B cell (primary cell): ENCODE results near the gene KNSTRN. TPM values are rescaled to one million over a fixed set of nuclear protein-coding genes. Genes with fewer than 3 reads are reported as not detected.

Source experiments
- ATAC-seq: fragments of 200-7000 bp; cut with Tn5 transposase; one replicate; pipeline ENCODE4 v1.10.0; 2021; ENCODE audit warnings: low read depth, mild to moderate bottlenecking, moderate number of reproducible peaks, moderate library complexity
- CTCF ChIA-PET: fragments of 350-600 bp; sonication (Branson Sonifier 250); formaldehyde crosslinking; loops from one replicate; lab custom pipeline; 2021; ENCODE audit warnings: antibody characterized with exemption, inconsistent platforms; lab: Charles Lee
- POLR2A ChIA-PET: fragments of 350-600 bp; sonication (Branson Sonifier 250); formaldehyde crosslinking; loops from one replicate; lab custom pipeline; 2021; ENCODE audit warnings: antibody characterized with exemption; lab: Charles Lee
- DNase-seq: peaks from one replicate; pipeline ENCODE4 v3.0.0; 2013
- H2AFZ ChIP-seq: 2 replicates; pipeline ENCODE4 v1.6.1; 2012; ENCODE audit warnings: mild to moderate bottlenecking, low read depth, low read length; ENCODE audit not compliant: insufficient read depth, poor library complexity, severe bottlenecking
- H3K27ac ChIP-seq, 2 donors: 1 replicate in 1 of 2; 2 replicates in 1 of 2; pipeline ENCODE4 v1.5.1; 2012 to 2013; ENCODE audit warnings: low read length in 2 of 2, mild to moderate bottlenecking in 2 of 2, moderate library complexity in 1 of 2
- H3K27me3 ChIP-seq, 4 experiments: fragments of 200-600 bp in 1 of 4; sonication (generic) in 1 of 4; replicated peaks in 1 of 4; 1 replicate in 2 of 4; 2 replicates in 2 of 4; pipeline versions ENCODE4 v1.6.1 to v1.7.0; 2013 to 2016; ENCODE audit warnings: low read length in 3 of 4, mild to moderate bottlenecking in 2 of 4, mixed read lengths in 1 of 4, moderate library complexity in 1 of 4; ENCODE audit not compliant: insufficient read depth in 4 of 4, control insufficient read depth in 3 of 4; ENCODE audit errors: control extremely low read depth in 1 of 4
- H3K36me3 ChIP-seq, 2 experiments: replicated peaks in 1 of 2; 1 replicate in 1 of 2; 2 replicates in 1 of 2; pipeline versions ENCODE4 v1.6.1 to v1.7.1; 2013; ENCODE audit warnings: low read length in 1 of 2; ENCODE audit not compliant: insufficient read depth in 2 of 2, control insufficient read depth in 1 of 2; ENCODE audit errors: control extremely low read depth in 1 of 2, extremely low read depth in 1 of 2
- H3K4me1 ChIP-seq, 2 donors: fragments of 200-600 bp in 1 of 2; sonication (generic) in 1 of 2; 1 replicate in 1 of 2; 2 replicates in 1 of 2; pipeline versions ENCODE4 v1.5.1 to v1.6.1; 2013 to 2017; ENCODE audit warnings: low read length in 2 of 2; ENCODE audit not compliant: control insufficient read depth in 2 of 2, insufficient read depth in 2 of 2
- H3K4me2 ChIP-seq: replicated peaks from 2 replicates; pipeline ENCODE3; 2012; ENCODE audit warnings: mild to moderate bottlenecking, low read depth, low read length; ENCODE audit not compliant: poor library complexity, severe bottlenecking
- H3K4me3 ChIP-seq, 5 experiments: fragments of 200-600 bp in 1 of 5; sonication (generic) in 1 of 5; 1 replicate in 3 of 5; 2 replicates in 2 of 5; pipeline versions ENCODE4 v1.5.1 to v1.7.0; 2011 to 2016; ENCODE audit warnings: low read length in 4 of 5, mild to moderate bottlenecking in 4 of 5, low read depth in 2 of 5, control low read depth in 1 of 5, moderate library complexity in 1 of 5; ENCODE audit not compliant: insufficient read depth in 1 of 5; ENCODE audit errors: control extremely low read depth in 1 of 5, extremely low read depth in 1 of 5
- H3K79me2 ChIP-seq: fragments of 200-600 bp; sonication (generic); one replicate; pipeline ENCODE4 v1.6.0; 2016; ENCODE audit warnings: low read length; ENCODE audit not compliant: control insufficient read depth, insufficient read depth
- H3K9ac ChIP-seq: fragments of 200-600 bp; sonication (generic); 2 replicates; pipeline ENCODE4 v1.6.1; 2017; ENCODE audit warnings: mild to moderate bottlenecking, low read length, moderate library complexity
- H3K9me3 ChIP-seq, 3 donors: one replicate each; pipeline versions ENCODE4 v1.6.1 to v1.7.1; 2013; ENCODE audit warnings: low read length in 2 of 3; ENCODE audit not compliant: control insufficient read depth in 2 of 3, insufficient read depth in 1 of 3; ENCODE audit errors: control extremely low read depth in 1 of 3
- H4K20me1 ChIP-seq: 2 replicates; pipeline ENCODE4 v1.6.0; 2012; ENCODE audit warnings: mild to moderate bottlenecking, low read length; ENCODE audit not compliant: insufficient read depth, control insufficient read depth, poor library complexity, severe bottlenecking
- H3K27ac Mint-ChIP-seq: one replicate; pipeline ENCODE4 v1.8.0; 2021; ENCODE audit warnings: mixed read lengths
- H3K27me3 Mint-ChIP-seq: one replicate; pipeline ENCODE4 v1.8.0; 2021; ENCODE audit warnings: mixed read lengths
- H3K4me1 Mint-ChIP-seq: one replicate; pipeline ENCODE4 v1.8.0; 2021; ENCODE audit warnings: mixed read lengths
- H3K4me3 Mint-ChIP-seq: one replicate; pipeline ENCODE4 v1.8.0; 2021; ENCODE audit warnings: mixed read lengths
- H3K9me3 Mint-ChIP-seq: one replicate; pipeline ENCODE4 v1.8.0; 2022; ENCODE audit warnings: mixed read lengths; ENCODE audit not compliant: insufficient read depth
- EZH2 ChIP-seq: IDR thresholded peaks from 2 replicates; pipeline ENCODE4 v1.6.1; 2012; ENCODE audit warnings: borderline replicate concordance, low read depth, mild to moderate bottlenecking, moderate library complexity, low read length; ENCODE audit not compliant: insufficient read depth, poor library complexity, severe bottlenecking
- WGBS: methylation state at CpG from one replicate; pipeline ENCODE4 v1.1.5; 2013; ENCODE audit warnings: missing lambda C conversion rate; ENCODE audit not compliant: insufficient coverage; 5-methylcytosine and 5-hydroxymethylcytosine counted together
- intact Hi-C: fragments of 100-400 bp; cut with micrococcal nuclease; formaldehyde crosslinking; loops from one replicate; pipeline ENCODE4 v1.10.0; 2022
- polyA plus RNA-seq: library from polyadenylated mRNA; depleted of rRNA; stranded (reverse); fragments of >200 nt; gene quantifications from 2 replicates; pipeline ENCODE4 v1.2.3, GENCODE V29; 2012
- total RNA-seq, 2 donors: library from RNA; stranded (reverse); fragments of 120-200 nt in 1 of 2; gene quantifications; 1 replicate in 1 of 2; 2 replicates in 1 of 2; pipeline versions ENCODE4 v1.2.3 to v1.2.4, GENCODE V29; 2013 to 2022
- TF ChIP-seq, protein P1 (sequence below): fragments of 200-600 bp; IDR thresholded peaks from one replicate; pipeline ENCODE4 v1.8.0; 2022; ENCODE audit warnings: antibody characterized with exemption, mild to moderate bottlenecking

The KNSTRN gene
- total and polyA plus RNA-seq, 2 donors (not counting 1 experiment from before 2014, with no cell fraction given), result 4.0 to 14.0 TPM

DNA sequence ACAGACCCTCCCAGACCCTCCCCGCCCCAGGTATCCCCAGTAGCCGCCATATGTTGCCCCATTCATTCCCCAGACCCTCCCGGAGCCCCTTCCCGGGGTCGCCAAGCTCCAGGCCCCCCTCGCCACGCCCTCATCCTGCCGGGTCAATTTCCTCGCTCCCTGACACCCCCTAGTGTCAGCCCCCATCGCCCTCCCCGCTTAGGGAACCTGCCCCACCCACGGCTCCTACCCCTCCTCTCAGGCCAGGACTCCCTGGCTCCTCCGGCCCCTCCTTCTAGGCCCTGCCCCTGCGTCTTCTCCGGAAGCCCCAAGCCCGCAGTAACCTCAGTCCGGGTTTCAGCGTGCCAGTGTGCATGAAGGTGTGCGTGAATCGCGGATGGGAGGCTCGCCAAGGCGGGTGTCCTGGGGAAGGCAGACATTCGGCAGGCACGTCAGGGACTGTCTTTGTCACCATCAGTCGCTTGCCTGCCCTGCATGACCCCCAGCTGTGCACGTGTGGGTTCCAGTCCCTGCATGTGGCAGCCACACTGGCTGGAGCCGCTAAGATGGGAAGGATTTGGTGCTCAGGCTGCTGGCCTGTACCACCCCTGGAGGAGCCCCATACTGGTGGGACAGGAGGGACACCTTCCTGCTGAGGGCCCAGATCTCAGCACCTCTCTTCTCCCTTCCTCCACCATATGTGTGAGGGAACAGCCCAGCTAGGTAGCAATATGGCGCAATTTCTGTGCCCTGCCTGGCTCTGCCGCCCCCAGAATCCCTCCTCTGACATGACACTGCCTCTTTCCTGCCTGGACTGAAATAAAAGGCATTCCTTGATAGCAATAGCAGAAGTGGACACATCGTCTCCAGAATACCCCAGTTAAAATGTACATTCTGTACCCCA is 23.8 kb upstream of the KNSTRN start:
- TF ChIP-seq, protein P1, sequence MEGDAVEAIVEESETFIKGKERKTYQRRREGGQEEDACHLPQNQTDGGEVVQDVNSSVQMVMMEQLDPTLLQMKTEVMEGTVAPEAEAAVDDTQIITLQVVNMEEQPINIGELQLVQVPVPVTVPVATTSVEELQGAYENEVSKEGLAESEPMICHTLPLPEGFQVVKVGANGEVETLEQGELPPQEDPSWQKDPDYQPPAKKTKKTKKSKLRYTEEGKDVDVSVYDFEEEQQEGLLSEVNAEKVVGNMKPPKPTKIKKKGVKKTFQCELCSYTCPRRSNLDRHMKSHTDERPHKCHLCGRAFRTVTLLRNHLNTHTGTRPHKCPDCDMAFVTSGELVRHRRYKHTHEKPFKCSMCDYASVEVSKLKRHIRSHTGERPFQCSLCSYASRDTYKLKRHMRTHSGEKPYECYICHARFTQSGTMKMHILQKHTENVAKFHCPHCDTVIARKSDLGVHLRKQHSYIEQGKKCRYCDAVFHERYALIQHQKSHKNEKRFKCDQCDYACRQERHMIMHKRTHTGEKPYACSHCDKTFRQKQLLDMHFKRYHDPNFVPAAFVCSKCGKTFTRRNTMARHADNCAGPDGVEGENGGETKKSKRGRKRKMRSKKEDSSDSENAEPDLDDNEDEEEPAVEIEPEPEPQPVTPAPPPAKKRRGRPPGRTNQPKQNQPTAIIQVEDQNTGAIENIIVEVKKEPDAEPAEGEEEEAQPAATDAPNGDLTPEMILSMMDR, result no peak
- TF ChIP-seq EZH2, result no peak
- intact Hi-C loops, result loop anchor here (1.0 kb wide), 3 partner anchors 10 to 82 kb away; partner anchors contain the start of genes BAHD1 and KNSTRN
- CTCF ChIA-PET, result interaction anchor here (1.0 to 1.2 kb wide), 2 partner anchors 10 to 80 kb away, joined by 3 read pairs; no protein-coding TSS in a partner anchor
- peak overlapping the region in 4 of 5 experiments; percentile 48 to 78 (median 56) for H3K4me3 ChIP-seq
- H3K4me3 Mint-ChIP-seq, result peak overlapping the region; percentile 81
- POLR2A ChIA-PET, result interaction anchor here (1.1 kb wide), 1 partner anchor 10 kb away, joined by 3 read pairs; no protein-coding TSS in a partner anchor
- peaks cover 8% of the 10 kb centered on the region for H3K27me3 Mint-ChIP-seq
- WGBS, result 9% methylated on average over 29 of the region's 31 CpGs
- H3K9me3 Mint-ChIP-seq, result no peaks in the 10 kb centered on the region
- H3K79me2 ChIP-seq, result peaks cover 7% of the 10 kb centered on the region
- H3K4me2 ChIP-seq, result peak overlapping the region; percentile 98
- peaks cover 0 to 6% (median 0%) of the 10 kb centered on the region in 4 experiments for H3K27me3 ChIP-seq
- H3K4me1 ChIP-seq, result peaks cover 6 to 11% of the 10 kb centered on the region in 2 donors
- H3K27ac Mint-ChIP-seq, result no peak overlapping the region
- H4K20me1 ChIP-seq, result peaks cover 29% of the 10 kb centered on the region
- H2AFZ ChIP-seq, result peak overlapping the region; percentile 75
- no peak overlapping the region for H3K27ac ChIP-seq
- H3K4me1 Mint-ChIP-seq, result peaks cover 12% of the 10 kb centered on the region
- H3K9me3 ChIP-seq, result no peaks in the 10 kb centered on the region
- ATAC-seq, result peak; percentile 25
- no peak for DNase-seq
- peak overlapping the region; percentile 73 for H3K9ac ChIP-seq
- H3K36me3 ChIP-seq, result peaks cover 0 to 7% of the 10 kb centered on the region in 2 experiments

DNA sequence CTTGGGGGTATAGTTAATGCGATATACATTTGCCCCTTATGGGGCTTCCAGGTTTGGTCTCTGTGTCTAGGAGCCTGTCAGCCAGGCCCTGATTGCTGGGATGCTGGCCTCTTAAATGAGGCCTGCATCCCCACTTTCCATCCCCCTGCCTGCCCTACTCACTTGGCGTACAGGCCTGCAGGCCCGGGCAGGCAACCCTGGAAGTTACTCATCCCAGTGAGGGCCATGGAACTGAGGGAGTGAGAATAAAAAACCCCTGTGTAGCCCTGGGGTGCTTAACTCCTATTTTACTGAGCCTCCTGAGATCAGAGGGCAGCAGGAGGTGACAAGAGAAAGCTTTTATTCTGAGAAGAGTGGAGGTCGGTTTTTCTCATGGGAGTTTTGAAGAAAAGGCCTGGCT is 22.5 kb upstream of the KNSTRN start:
- H3K4me1 Mint-ChIP-seq, result peaks cover 12% of the 10 kb centered on the region
- H3K27ac ChIP-seq, result no peak overlapping the region
- peaks cover 0 to 7% of the 10 kb centered on the region in 2 experiments for H3K36me3 ChIP-seq
- WGBS, result 93% methylated on average over 2 of the region's 4 CpGs
- H3K4me3 Mint-ChIP-seq, result peak overlapping the region; percentile 81
- ChIA-PET POLR2A (no interaction called here), CTCF (no interaction called here)
- H3K27ac Mint-ChIP-seq, result no peak overlapping the region
- peaks cover 8% of the 10 kb centered on the region for H3K27me3 Mint-ChIP-seq
- no peak overlapping the region for H2AFZ ChIP-seq
- no peak overlapping the region for H3K9ac ChIP-seq
- H3K9me3 Mint-ChIP-seq, result no peaks in the 10 kb centered on the region
- H3K4me2 ChIP-seq, result no peak overlapping the region
- peaks cover 6 to 11% of the 10 kb centered on the region in 2 donors for H3K4me1 ChIP-seq
- no peak for ATAC-seq
- intact Hi-C loops, result no loop called here
- H3K79me2 ChIP-seq, result peaks cover 21% of the 10 kb centered on the region
- H3K4me3 ChIP-seq, result no peak overlapping the region
- peaks cover 0 to 6% (median 0%) of the 10 kb centered on the region in 4 experiments for H3K27me3 ChIP-seq
- TF ChIP-seq, protein P1, result no peak
- no peak for TF ChIP-seq EZH2
- H3K9me3 ChIP-seq, result no peaks in the 10 kb centered on the region
- H4K20me1 ChIP-seq, result peaks cover 42% of the 10 kb centered on the region
- DNase-seq, result no peak
